ENCODE results near the gene CRHR1. TPM values are rescaled to one million over a fixed set of nuclear protein-coding genes. Genes with fewer than 3 reads are reported as not detected.

CRHR1 gene
- total RNA-seq, 1 experiment from 2014 or later = 1.6 TPM

GRCh38 chr17:45748731-45749310 lies 35.3 kb upstream of the CRHR1 start:
- no peak overlapping the region for H3K4me3 Mint-ChIP-seq
- no peak overlapping the region for H3K27ac Mint-ChIP-seq
- H3K9me3 Mint-ChIP-seq = no peaks in the 10 kb centered on the region
- TF ChIP-seq IRF1 (CRISPR knock-in tag; IDR thresholded peaks at IDR 0.05) (no peak), ZNF317 (CRISPR knock-in tag; IDR thresholded peaks at IDR 0.05; ENCODE audit: borderline replicate concordance, low read depth) (no peak), FOXP1 (CRISPR knock-in tag; IDR thresholded peaks at IDR 0.05; ENCODE audit: borderline replicate concordance) (no peak), MXD4 (CRISPR knock-in tag; IDR thresholded peaks at IDR 0.05; ENCODE audit: borderline replicate concordance) (no peak), ZNF232 (CRISPR knock-in tag; IDR thresholded peaks at IDR 0.05) (no peak)
- no peak for ATAC-seq
- H3K27me3 Mint-ChIP-seq (ENCODE audit: low read depth) = peaks cover 90% of the 10 kb centered on the region
- CTCF ChIA-PET = interaction anchor here (1.1 to 2.0 kb wide), 5 partner anchors 27 to 83 kb away, joined by 3 to 5 read pairs (median 4); partner anchors contain the start of gene CRHR1
- H3K4me1 Mint-ChIP-seq = peaks cover 8% of the 10 kb centered on the region
- no peak for DNase-seq (ENCODE audit: low spot score)
- no peaks in the 10 kb centered on the region for H3K36me3 Mint-ChIP-seq
- POLR2A ChIA-PET = no interaction called here

GRCh38 chr17:45749831-45750335 lies 34.2 kb upstream of the CRHR1 start:
- Mint-ChIP-seq H3K9me3 (no peaks in the 10 kb centered on the region), H3K36me3 (no peaks in the 10 kb centered on the region), H3K4me3 (no peak overlapping the region), H3K27me3 (ENCODE audit: low read depth) (peaks cover 81% of the 10 kb centered on the region), H3K27ac (no peak overlapping the region), H3K4me1 (peaks cover 8% of the 10 kb centered on the region)
- no peak for TF ChIP-seq JUN (CRISPR knock-in tag; IDR thresholded peaks at IDR 0.05)
- DNase-seq (ENCODE audit: low spot score) (no peak), ATAC-seq (no peak)
- CTCF ChIA-PET = interaction anchor here (1.5 to 2.0 kb wide), 4 partner anchors 28 to 84 kb away, joined by 3 to 5 read pairs (median 4); partner anchors contain the start of gene CRHR1
- POLR2A ChIA-PET = no interaction called here

- peaks cover 72% of the 10 kb centered on the region for H3K27me3 Mint-ChIP-seq (ENCODE audit: low read depth)
These were observed 33.2 kb upstream of the CRHR1 start for GRCh38 chr17:45750779-45751440.

GRCh38 chr17:45751466-45751865 lies 32.7 kb upstream of the CRHR1 start:
- no peak for ATAC-seq
- no peak overlapping the region for H3K27ac Mint-ChIP-seq
- ChIA-PET CTCF (no interaction called here), POLR2A (no interaction called here)
- no peaks in the 10 kb centered on the region for H3K9me3 Mint-ChIP-seq
- no peak for TF ChIP-seq ZNF232 (CRISPR knock-in tag; IDR thresholded peaks at IDR 0.05)
- no peak for TF ChIP-seq IRF2 (CRISPR knock-in tag; IDR thresholded peaks at IDR 0.05; ENCODE audit: borderline replicate concordance, low read depth)
- no peak for TF ChIP-seq JAZF1 (CRISPR knock-in tag; IDR thresholded peaks at IDR 0.05)
- no peak overlapping the region for H3K4me3 Mint-ChIP-seq
- H3K4me1 Mint-ChIP-seq = no peaks in the 10 kb centered on the region
- peaks cover 69% of the 10 kb centered on the region for H3K27me3 Mint-ChIP-seq (ENCODE audit: low read depth)
- no peaks in the 10 kb centered on the region for H3K36me3 Mint-ChIP-seq
- DNase-seq (ENCODE audit: low spot score) = no peak

More at GRCh38 chr17:45750779-45751440, 33.2 kb upstream of the CRHR1 start:
- Mint-ChIP-seq H3K9me3 (no peaks in the 10 kb centered on the region), H3K4me1 (peaks cover 5% of the 10 kb centered on the region), H3K27ac (no peak overlapping the region), H3K4me3 (no peak overlapping the region), H3K36me3 (no peaks in the 10 kb centered on the region)
- POLR2A ChIA-PET = no interaction called here
- DNase-seq (ENCODE audit: low spot score) = no peak
- CTCF ChIA-PET = no interaction called here
- TF ChIP-seq ATF3 (CRISPR knock-in tag; conservative IDR thresholded peaks at IDR 0.05) (no peak), RORB (CRISPR knock-in tag; IDR thresholded peaks at IDR 0.05) (no peak), EMX1 (CRISPR knock-in tag; IDR thresholded peaks at IDR 0.05) (no peak), ZMAT4 (CRISPR knock-in tag; IDR thresholded peaks at IDR 0.05) (no peak), MYBL2 (CRISPR knock-in tag; IDR thresholded peaks at IDR 0.05) (no peak), FOXP1 (CRISPR knock-in tag; IDR thresholded peaks at IDR 0.05; ENCODE audit: borderline replicate concordance) (no peak), PRRX2 (CRISPR knock-in tag; IDR thresholded peaks at IDR 0.05) (no peak), USF1 (CRISPR knock-in tag; IDR thresholded peaks at IDR 0.05) (no peak), FOXJ3 (CRISPR knock-in tag; IDR thresholded peaks at IDR 0.05; ENCODE audit: borderline replicate concordance) (no peak), NR3C1 (CRISPR knock-in tag; conservative IDR thresholded peaks at IDR 0.05; ENCODE audit: low read depth) (no peak)
- ATAC-seq = no peak
